Left ventricle myocardium inferior (tissue), 1 donor: Measurements from ENCODE around the gene ATF3. TPM values are rescaled to one million over a fixed set of nuclear protein-coding genes. Genes with fewer than 3 reads are reported as not detected.
"Not testable (repeated sequence)": the region's sequence is repeated elsewhere in the genome, so short reads cannot be mapped to it uniquely, and the experiment has no call there.

Experiments
- DNase-seq: peaks from one replicate; pipeline ENCODE4 v3.0.0-alpha.2; 2020
- H3K27ac ChIP-seq: fragments of 200-600 bp; replicated peaks from 2 replicates; pipeline ENCODE4 v1.8.0; 2021
- H3K27me3 ChIP-seq: fragments of 200-600 bp; 2 replicates; pipeline ENCODE4 v1.8.0; 2021; ENCODE audit warnings: low read depth
- H3K36me3 ChIP-seq: fragments of 200-600 bp; 2 replicates; pipeline ENCODE4 v1.8.0; 2021
- H3K4me1 ChIP-seq: fragments of 200-600 bp; 2 replicates; pipeline ENCODE4 v1.8.0; 2021
- H3K4me3 ChIP-seq: fragments of 200-600 bp; 2 replicates; pipeline ENCODE4 v1.8.0; 2021; ENCODE audit warnings: mild to moderate bottlenecking, moderate library complexity
- H3K9me3 ChIP-seq: fragments of 200-600 bp; replicated peaks from 2 replicates; pipeline ENCODE4 v1.8.0; 2021
- CTCF ChIP-seq: fragments of 200-600 bp; IDR thresholded peaks from 2 replicates; pipeline ENCODE4 v1.8.0; 2021; ENCODE audit warnings: antibody characterized with exemption, mild to moderate bottlenecking, borderline replicate concordance
- intact Hi-C: fragments of 100-400 bp; cut with micrococcal nuclease; formaldehyde crosslinking; loops from one replicate; pipeline ENCODE4 v1.11.0; 2022
- total RNA-seq: library from RNA; stranded (reverse); fragmentation: NEBNext Ultra II Directional; extraction: Animal tissue kit (Norgen Biotek cat#: 25700); gene quantifications from one replicate; pipeline ENCODE4 v1.2.1, GENCODE V29; 2021
- donor health status: DM: no; HTN: yes; CAD: no; lungs with severe emphysema.

The ATF3 gene
- total RNA-seq, 1 donor from 2014 or later, result 20.0 TPM

- Histone ChIP-seq H3K27ac (no peak overlapping the region), H3K4me1 (peaks cover 55% of the 10 kb centered on the region), H3K9me3 (peaks cover 8% of the 10 kb centered on the region), H3K36me3 (no peaks in the 10 kb centered on the region), H3K27me3 (no peaks in the 10 kb centered on the region), H3K4me3 (no peak overlapping the region)
- intact Hi-C loops, result no loop called here
- no peak for DNase-seq
- TF ChIP-seq CTCF, result no peak
These were observed 25.7 kb downstream of the ATF3 start for GRCh38 chr1:212634252-212634651.

GRCh38 chr1:212635141-212635631 lies 26.6 kb downstream of the ATF3 start:
- Histone ChIP-seq H3K4me3 (no peak overlapping the region), H3K4me1 (peaks cover 59% of the 10 kb centered on the region), H3K36me3 (no peaks in the 10 kb centered on the region), H3K27me3 (no peaks in the 10 kb centered on the region), H3K27ac (peak overlapping the region; percentile 85), H3K9me3 (peaks cover 10% of the 10 kb centered on the region)
- DNase-seq, result no peak
- no peak for TF ChIP-seq CTCF
- intact Hi-C loops, result no loop called here

- DNase-seq, result no peak
- Histone ChIP-seq H3K36me3 (no peaks in the 10 kb centered on the region), H3K27ac (peak overlapping the region; percentile 85), H3K27me3 (no peaks in the 10 kb centered on the region), H3K4me1 (peaks cover 57% of the 10 kb centered on the region), H3K9me3 (peaks cover 18% of the 10 kb centered on the region), H3K4me3 (peak overlapping the region; percentile 45)
- intact Hi-C loops, result no loop called here
- no peak for TF ChIP-seq CTCF
These were observed 29.3 kb downstream of the ATF3 start for GRCh38 chr1:212637902-212638301.

- TF ChIP-seq CTCF, result no peak
- Histone ChIP-seq H3K9me3 (peaks cover 18% of the 10 kb centered on the region), H3K27me3 (no peaks in the 10 kb centered on the region), H3K36me3 (no peaks in the 10 kb centered on the region), H3K27ac (peak overlapping the region; percentile 85), H3K4me3 (peak overlapping the region; percentile 45), H3K4me1 (peaks cover 57% of the 10 kb centered on the region)
- intact Hi-C loops, result no loop called here
- DNase-seq, result peak; percentile 32
These were observed 30.1 kb downstream of the ATF3 start for GRCh38 chr1:212638492-212639151.

GRCh38 chr1:212639524-212639923 lies 31.0 kb downstream of the ATF3 start:
- H3K4me3 ChIP-seq, H3K27me3 ChIP-seq, H3K36me3 ChIP-seq, intact Hi-C loops, DNase-seq: not testable (repeated sequence)
- Histone ChIP-seq H3K9me3 (peaks cover 11% of the 10 kb centered on the region), H3K4me1 (peaks cover 59% of the 10 kb centered on the region), H3K27ac (peak overlapping the region; percentile 85)

- DNase-seq, result no peak
- Histone ChIP-seq H3K4me1 (peaks cover 55% of the 10 kb centered on the region), H3K9me3 (peaks cover 10% of the 10 kb centered on the region), H3K27ac (peak overlapping the region; percentile 85), H3K27me3 (no peaks in the 10 kb centered on the region), H3K36me3 (no peaks in the 10 kb centered on the region), H3K4me3 (no peak overlapping the region)
- intact Hi-C loops, result no loop called here
- TF ChIP-seq CTCF, result no peak
These were observed 31.8 kb downstream of the ATF3 start for GRCh38 chr1:212640223-212640878.
